Measurements from ENCODE around the gene PHACTR4.

DNA sequence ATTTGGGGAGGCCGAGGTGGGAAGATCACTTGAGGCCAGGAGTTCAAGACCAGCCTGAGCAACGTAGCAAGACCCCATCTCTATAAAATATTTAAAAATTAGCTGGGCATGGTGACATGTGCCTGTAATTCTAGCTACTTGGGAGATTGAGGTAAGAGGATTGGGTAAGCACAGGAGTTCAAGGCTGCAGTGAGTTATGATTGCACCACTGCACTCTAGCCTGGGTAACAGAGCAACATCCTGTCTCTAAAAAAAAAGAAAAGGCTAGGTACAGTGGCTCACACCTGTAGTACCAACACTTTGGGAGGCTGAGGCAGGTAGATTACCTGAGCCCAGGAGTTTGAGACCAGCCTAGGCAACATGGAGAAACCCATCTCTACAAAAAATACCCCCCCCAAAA, 100.6 kb downstream of the PHACTR4 start:
- TF ChIP-seq, protein P1, sequence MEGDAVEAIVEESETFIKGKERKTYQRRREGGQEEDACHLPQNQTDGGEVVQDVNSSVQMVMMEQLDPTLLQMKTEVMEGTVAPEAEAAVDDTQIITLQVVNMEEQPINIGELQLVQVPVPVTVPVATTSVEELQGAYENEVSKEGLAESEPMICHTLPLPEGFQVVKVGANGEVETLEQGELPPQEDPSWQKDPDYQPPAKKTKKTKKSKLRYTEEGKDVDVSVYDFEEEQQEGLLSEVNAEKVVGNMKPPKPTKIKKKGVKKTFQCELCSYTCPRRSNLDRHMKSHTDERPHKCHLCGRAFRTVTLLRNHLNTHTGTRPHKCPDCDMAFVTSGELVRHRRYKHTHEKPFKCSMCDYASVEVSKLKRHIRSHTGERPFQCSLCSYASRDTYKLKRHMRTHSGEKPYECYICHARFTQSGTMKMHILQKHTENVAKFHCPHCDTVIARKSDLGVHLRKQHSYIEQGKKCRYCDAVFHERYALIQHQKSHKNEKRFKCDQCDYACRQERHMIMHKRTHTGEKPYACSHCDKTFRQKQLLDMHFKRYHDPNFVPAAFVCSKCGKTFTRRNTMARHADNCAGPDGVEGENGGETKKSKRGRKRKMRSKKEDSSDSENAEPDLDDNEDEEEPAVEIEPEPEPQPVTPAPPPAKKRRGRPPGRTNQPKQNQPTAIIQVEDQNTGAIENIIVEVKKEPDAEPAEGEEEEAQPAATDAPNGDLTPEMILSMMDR (IDR thresholded peaks at IDR 0.05): no peak
- no peak for TF ChIP-seq POLR2A (IDR thresholded peaks at IDR 0.05)
